ENCODE data around the gene ICE1. TPM values are rescaled to one million over a fixed set of nuclear protein-coding genes. Genes with fewer than 3 reads are reported as not detected.
A peak's percentile ranks its signal among the peaks of the same experiment; 100 is the strongest.

The ICE1 gene
- total and polyA plus RNA-seq, 2 of the 4 experiments (the other 2 are of a cell fraction) = 9.0 to 18.5 TPM

DNA sequence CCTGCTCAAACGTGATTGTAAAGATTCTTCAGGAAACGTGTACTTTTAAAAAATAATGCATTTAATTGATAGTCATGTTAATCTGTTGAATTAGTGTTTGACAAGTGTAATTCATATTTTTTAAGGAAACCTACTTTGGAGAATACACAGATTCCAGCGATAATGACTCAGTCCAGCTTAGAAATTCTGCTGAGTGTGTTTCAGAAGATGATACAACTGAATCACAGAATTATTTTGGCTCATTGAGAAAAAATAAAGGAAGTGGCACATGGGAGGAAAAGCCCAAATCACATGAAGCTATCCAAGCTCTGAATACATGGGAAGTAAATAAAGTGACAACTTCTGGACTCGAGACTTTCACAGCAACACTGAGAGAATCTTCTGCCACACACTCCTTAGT is 37.8 kb downstream of the ICE1 start:
- H3K9me1 ChIP-seq (ENCODE audit: insufficient read depth, low read length) = peaks cover 6% of the 10 kb centered on the region; the same call in 1 of the 2 replicates

More for the DNA sequence above, 37.8 kb downstream of the ICE1 start:
- Histone ChIP-seq H3K27ac (ENCODE audit: insufficient read depth, low read length) (no peak overlapping the region), H3K4me1 (ENCODE audit: control insufficient read depth, insufficient read depth, low read length) (no peaks in the 10 kb centered on the region), H4K20me1 (ENCODE audit: insufficient read depth, low read length) (no peaks in the 10 kb centered on the region), H3K9ac (ENCODE audit: low read depth, low read length) (no peak overlapping the region), H2BK20ac (ENCODE audit: low read depth, low read length) (no peak overlapping the region), H3K56ac (ENCODE audit: extremely low read depth, insufficient read depth, low read length) (no peak overlapping the region), H3K4me2 (ENCODE audit: low read depth, low read length) (no peak overlapping the region), H3K27me3 (ENCODE audit: control insufficient read depth, insufficient read depth, low read length) (no peaks in the 10 kb centered on the region), H4K8ac (ENCODE audit: low read depth in 2 of 2, low read length in 2 of 2) (no peak overlapping the region), H2AK5ac (ENCODE audit: low read depth, low read length) (no peak overlapping the region), H2AK9ac (replicated peaks; ENCODE audit: low read depth, low read length, poor library complexity) (no peak overlapping the region), H4K5ac (ENCODE audit: low read depth, low read length) (no peak overlapping the region), H2BK5ac (ENCODE audit: low read depth, low read length, poor library complexity, severe bottlenecking) (no peak overlapping the region), H2AFZ (replicated peaks; ENCODE audit: low read length, poor library complexity) (no peak overlapping the region), H3K23ac (ENCODE audit: low read depth, low read length) (no peak overlapping the region), H2BK15ac (ENCODE audit: low read depth, low read length) (no peak overlapping the region), H2BK120ac (ENCODE audit: low read depth, low read length) (no peak overlapping the region), H3K14ac (replicated peaks; ENCODE audit: low read depth, low read length) (no peak overlapping the region), H3K4ac (ENCODE audit: low read depth, low read length) (no peak overlapping the region), H4K91ac (ENCODE audit: insufficient read depth, low read depth, low read length) (no peak overlapping the region), H3K79me1 (ENCODE audit: low read depth in 1 of 2, low read length in 2 of 2) (peaks cover 15 to 20% of the 10 kb centered on the region in 2 experiments; a peak in 3 of 4 replicates), H3K9me3 (ENCODE audit: control insufficient read depth, insufficient read depth, low read length) (no peaks in the 10 kb centered on the region), H3K4me3 (ENCODE audit: insufficient read depth, low read depth, low read length) (no peak overlapping the region), H3K36me3 (ENCODE audit: control insufficient read depth, insufficient read depth, low read length) (peaks cover 49% of the 10 kb centered on the region), H3K18ac (ENCODE audit: low read depth, low read length) (no peak overlapping the region)
- no TSS peak for BruUV-seq (replicated peaks)
- CTCF ChIA-PET = no interaction called here
- intact Hi-C loops (cut with micrococcal nuclease) (no loop called here), in situ Hi-C loops (cut with MboI; ENCODE audit: low sequenced_read_pairs) (no loop called here), dilution Hi-C loops (cut with HindIII; ENCODE audit: low sequenced_read_pairs, unreplicated experiment) (no loop called here)
- TF ChIP-seq, protein P1, sequence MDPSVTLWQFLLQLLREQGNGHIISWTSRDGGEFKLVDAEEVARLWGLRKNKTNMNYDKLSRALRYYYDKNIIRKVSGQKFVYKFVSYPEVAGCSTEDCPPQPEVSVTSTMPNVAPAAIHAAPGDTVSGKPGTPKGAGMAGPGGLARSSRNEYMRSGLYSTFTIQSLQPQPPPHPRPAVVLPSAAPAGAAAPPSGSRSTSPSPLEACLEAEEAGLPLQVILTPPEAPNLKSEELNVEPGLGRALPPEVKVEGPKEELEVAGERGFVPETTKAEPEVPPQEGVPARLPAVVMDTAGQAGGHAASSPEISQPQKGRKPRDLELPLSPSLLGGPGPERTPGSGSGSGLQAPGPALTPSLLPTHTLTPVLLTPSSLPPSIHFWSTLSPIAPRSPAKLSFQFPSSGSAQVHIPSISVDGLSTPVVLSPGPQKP (IDR thresholded peaks at IDR 0.05; ENCODE audit: borderline replicate concordance, low read depth, low read length) = no peak
- TF ChIP-seq, protein P2, sequence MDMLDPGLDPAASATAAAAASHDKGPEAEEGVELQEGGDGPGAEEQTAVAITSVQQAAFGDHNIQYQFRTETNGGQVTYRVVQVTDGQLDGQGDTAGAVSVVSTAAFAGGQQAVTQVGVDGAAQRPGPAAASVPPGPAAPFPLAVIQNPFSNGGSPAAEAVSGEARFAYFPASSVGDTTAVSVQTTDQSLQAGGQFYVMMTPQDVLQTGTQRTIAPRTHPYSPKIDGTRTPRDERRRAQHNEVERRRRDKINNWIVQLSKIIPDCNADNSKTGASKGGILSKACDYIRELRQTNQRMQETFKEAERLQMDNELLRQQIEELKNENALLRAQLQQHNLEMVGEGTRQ (IDR thresholded peaks at IDR 0.05; ENCODE audit: low read depth, low read length) = no peak
- TF ChIP-seq, protein P3, sequence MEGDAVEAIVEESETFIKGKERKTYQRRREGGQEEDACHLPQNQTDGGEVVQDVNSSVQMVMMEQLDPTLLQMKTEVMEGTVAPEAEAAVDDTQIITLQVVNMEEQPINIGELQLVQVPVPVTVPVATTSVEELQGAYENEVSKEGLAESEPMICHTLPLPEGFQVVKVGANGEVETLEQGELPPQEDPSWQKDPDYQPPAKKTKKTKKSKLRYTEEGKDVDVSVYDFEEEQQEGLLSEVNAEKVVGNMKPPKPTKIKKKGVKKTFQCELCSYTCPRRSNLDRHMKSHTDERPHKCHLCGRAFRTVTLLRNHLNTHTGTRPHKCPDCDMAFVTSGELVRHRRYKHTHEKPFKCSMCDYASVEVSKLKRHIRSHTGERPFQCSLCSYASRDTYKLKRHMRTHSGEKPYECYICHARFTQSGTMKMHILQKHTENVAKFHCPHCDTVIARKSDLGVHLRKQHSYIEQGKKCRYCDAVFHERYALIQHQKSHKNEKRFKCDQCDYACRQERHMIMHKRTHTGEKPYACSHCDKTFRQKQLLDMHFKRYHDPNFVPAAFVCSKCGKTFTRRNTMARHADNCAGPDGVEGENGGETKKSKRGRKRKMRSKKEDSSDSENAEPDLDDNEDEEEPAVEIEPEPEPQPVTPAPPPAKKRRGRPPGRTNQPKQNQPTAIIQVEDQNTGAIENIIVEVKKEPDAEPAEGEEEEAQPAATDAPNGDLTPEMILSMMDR (conservative IDR thresholded peaks at IDR 0.05; ENCODE audit: low read depth, low read length) = no peak
- no peak for TF ChIP-seq RCOR1 (IDR thresholded peaks at IDR 0.05; ENCODE audit: insufficient replicate concordance, low read length)
- no peak for ATAC-seq (ENCODE audit: low read depth)
- WGBS, 2 experiments (ENCODE audit: extremely low coverage in 2 of 2, insufficient read length in 1 of 2) = no CpG with 5 or more reads among the region's 4 CpGs
- peak; percentile 5 for DNase-seq
- POLR2A ChIA-PET (ENCODE audit: unreplicated experiment) = no interaction called here
